Stimulated activated naive B cell treated with anti-CD40 and anti-IgM and Interleukin-4, amounts not matched to agents 10 μg/mL and 1 μg/mL and 100 μg/mL, for 72 hours (primary cell): Measurements from ENCODE around the gene ZXDC.

Source experiments
- ATAC-seq, 2 donors: fragments of 150-1000 bp; cut with Tn5 transposase; replicated peaks; 2 replicates each; pipeline ENCODE4 v1.10.0; 2021; ENCODE audit warnings: moderate library complexity in 1 of 2
- DNase-seq: peaks from one replicate; pipeline ENCODE4 v3.0.0; 2021
- H3K27ac Mint-ChIP-seq: one replicate; pipeline ENCODE4 v1.8.0; 2022; ENCODE audit warnings: mild to moderate bottlenecking, mixed read lengths
- H3K27me3 Mint-ChIP-seq, 2 donors: one replicate each; pipeline ENCODE4 v1.8.0; 2022; ENCODE audit warnings: mixed read lengths in 2 of 2
- H3K36me3 Mint-ChIP-seq, 2 donors: one replicate each; pipeline ENCODE4 v1.8.0; 2022; ENCODE audit warnings: mixed read lengths in 2 of 2, mild to moderate bottlenecking in 1 of 2
- H3K4me1 Mint-ChIP-seq, 2 donors: one replicate each; pipeline ENCODE4 v1.8.0; 2022; ENCODE audit warnings: mixed read lengths in 2 of 2, mild to moderate bottlenecking in 1 of 2
- H3K4me3 Mint-ChIP-seq, 2 donors: one replicate each; pipeline ENCODE4 v1.8.0; 2022; ENCODE audit warnings: mild to moderate bottlenecking in 2 of 2, mixed read lengths in 2 of 2, moderate library complexity in 1 of 2
- H3K9me3 Mint-ChIP-seq, 2 donors: one replicate each; pipeline ENCODE4 v1.8.0; 2022; ENCODE audit warnings: mixed read lengths in 2 of 2, mild to moderate bottlenecking in 1 of 2

ZXDC gene

DNA sequence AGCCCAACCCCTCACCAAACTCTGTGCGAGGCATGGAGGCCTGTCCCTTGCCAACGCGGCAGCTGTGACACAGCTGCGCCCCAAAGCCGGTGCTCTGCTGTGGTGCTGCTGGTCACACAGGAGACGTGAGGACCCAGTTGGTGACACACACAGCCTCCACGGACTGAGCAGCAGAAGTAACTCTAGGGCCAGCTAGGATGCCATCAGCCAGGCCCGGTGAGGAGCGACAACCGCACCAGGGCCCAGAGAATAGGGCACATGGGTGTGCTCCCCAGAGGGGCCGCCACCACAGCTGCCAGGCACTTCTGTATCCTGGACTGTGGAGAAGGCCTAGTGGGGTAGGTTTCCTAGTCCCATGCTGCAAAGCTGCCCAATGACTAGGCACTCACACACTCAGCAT, 10.7 kb downstream of the ZXDC start:
- H3K4me3 Mint-ChIP-seq = no peak overlapping the region
- no peaks in the 10 kb centered on the region for H3K27me3 Mint-ChIP-seq
- ATAC-seq = no peak
- H3K4me1 Mint-ChIP-seq = peaks cover 22 to 46% of the 10 kb centered on the region in 2 donors
- no peaks in the 10 kb centered on the region for H3K9me3 Mint-ChIP-seq
- H3K27ac Mint-ChIP-seq = peak overlapping the region; percentile 34
- peaks cover 57 to 61% of the 10 kb centered on the region in 2 donors for H3K36me3 Mint-ChIP-seq
- DNase-seq = no peak

DNA sequence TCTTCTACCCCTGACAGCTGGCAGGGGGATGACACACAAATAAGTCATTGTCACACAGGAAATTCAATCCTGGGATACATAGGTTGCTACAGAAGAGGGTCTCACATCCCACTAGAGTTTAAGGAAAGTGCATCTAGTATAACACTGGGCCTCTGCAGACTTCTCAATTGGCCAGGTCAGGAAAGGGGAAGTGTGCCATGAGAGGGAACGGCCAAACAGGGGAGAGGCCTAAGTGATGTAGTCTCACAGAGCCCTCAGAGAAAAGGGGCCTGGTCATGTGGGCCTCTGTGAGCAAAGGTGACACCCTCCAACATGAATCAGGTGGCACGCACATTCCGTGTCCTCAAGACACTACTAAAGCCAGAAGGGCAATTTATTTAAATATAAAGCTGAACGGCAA, 11.2 kb downstream of the ZXDC start:
- DNase-seq = no peak
- Mint-ChIP-seq H3K4me1 (peaks cover 20 to 43% of the 10 kb centered on the region in 2 donors), H3K4me3 (no peak overlapping the region), H3K9me3 (no peaks in the 10 kb centered on the region), H3K27me3 (no peaks in the 10 kb centered on the region), H3K36me3 (peaks cover 52 to 57% of the 10 kb centered on the region in 2 donors), H3K27ac (peak overlapping the region; percentile 37)
- ATAC-seq = peak; percentile 76 to 83

DNA sequence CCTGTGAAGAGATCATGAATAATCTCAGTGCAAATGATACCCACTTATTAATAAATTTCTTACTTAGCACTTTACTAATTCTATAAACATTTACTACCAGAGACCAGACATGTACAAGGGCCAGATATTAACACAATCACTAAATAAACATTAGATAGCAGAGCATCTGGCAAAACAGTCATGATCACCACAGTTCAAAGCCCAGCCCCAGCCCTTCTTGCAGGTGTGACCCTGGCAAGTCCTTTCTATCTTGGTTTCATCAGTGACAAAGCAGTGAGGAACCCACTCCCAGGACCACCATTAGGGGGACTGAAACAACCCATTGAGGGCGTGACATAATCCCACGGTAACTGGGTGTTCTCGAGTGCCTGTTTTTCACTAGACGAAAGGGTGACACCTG, 11.6 kb downstream of the ZXDC start:
- H3K9me3 Mint-ChIP-seq = no peaks in the 10 kb centered on the region
- peaks cover 48 to 53% of the 10 kb centered on the region in 2 donors for H3K36me3 Mint-ChIP-seq
- ATAC-seq = no peak

DNA sequence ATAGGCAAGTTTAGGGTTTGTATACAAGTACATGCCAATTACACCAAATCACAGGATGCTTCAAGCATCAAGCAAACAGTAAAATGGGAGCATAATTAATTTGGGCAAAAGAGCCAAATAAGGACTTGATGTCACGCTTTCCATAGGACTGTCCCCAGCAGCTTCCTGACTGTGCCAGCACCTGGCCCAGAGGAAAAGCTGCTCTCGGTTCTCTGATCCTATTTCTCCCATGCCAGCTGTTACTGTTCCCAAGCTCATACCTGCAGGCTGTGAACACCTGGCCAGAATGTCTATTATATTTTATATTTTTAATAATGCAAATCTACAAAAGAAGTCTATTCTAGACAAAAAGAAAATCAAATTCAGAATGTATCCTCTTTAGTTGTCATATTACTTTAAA, 12.2 kb downstream of the ZXDC start:
- peaks cover 44 to 49% of the 10 kb centered on the region in 2 donors for H3K36me3 Mint-ChIP-seq
- H3K27me3 Mint-ChIP-seq = no peaks in the 10 kb centered on the region
- H3K9me3 Mint-ChIP-seq = no peaks in the 10 kb centered on the region
- H3K27ac Mint-ChIP-seq = no peak overlapping the region
- H3K4me3 Mint-ChIP-seq = no peak overlapping the region
- H3K4me1 Mint-ChIP-seq = peaks cover 15 to 33% of the 10 kb centered on the region in 2 donors
- ATAC-seq (no peak), DNase-seq (no peak)

More for the DNA sequence above, 11.6 kb downstream of the ZXDC start:
- Mint-ChIP-seq H3K27ac (peak overlapping the region; percentile 37), H3K27me3 (no peaks in the 10 kb centered on the region), H3K4me1 (peaks cover 17 to 39% of the 10 kb centered on the region in 2 donors), H3K4me3 (no peak overlapping the region)
- DNase-seq = no peak

DNA sequence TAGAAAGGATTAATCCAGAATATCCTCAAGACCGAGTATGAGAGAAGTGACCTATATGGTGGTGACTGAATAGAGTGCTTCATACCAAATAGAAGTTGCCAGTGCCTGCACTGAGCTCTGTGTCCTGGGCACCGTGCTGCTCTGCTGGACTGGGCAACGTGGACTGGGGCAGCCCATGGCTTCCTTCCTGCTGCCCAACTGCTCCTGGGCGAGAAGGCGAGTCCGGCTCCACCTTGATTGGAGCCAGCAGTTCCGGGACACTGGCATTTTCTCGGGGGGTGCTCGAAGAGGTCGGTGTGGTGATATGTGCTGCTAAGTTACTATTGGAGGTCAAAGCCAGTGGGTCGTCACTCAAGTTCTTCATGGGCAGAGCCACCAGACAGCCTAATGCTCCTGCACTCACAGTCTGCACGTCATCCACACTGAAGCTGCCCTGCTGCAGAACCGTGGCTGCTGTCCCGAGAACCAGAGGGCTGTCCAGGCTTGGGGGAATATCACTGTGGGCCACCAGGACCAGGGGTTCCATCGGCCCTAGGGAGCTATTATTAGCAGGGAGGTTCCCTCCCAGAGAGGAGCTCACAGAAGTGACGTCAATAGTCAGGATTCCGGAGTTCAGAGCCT, 14.1 kb downstream of the ZXDC start:
- H3K27me3 Mint-ChIP-seq = no peaks in the 10 kb centered on the region
- no peak for ATAC-seq
- H3K9me3 Mint-ChIP-seq = no peaks in the 10 kb centered on the region
- H3K27ac Mint-ChIP-seq = no peak overlapping the region
- no peak for DNase-seq
- H3K4me1 Mint-ChIP-seq = peaks cover 12 to 27% of the 10 kb centered on the region in 2 donors
- H3K36me3 Mint-ChIP-seq = peaks cover 46 to 53% of the 10 kb centered on the region in 2 donors
- no peak overlapping the region for H3K4me3 Mint-ChIP-seq

DNA sequence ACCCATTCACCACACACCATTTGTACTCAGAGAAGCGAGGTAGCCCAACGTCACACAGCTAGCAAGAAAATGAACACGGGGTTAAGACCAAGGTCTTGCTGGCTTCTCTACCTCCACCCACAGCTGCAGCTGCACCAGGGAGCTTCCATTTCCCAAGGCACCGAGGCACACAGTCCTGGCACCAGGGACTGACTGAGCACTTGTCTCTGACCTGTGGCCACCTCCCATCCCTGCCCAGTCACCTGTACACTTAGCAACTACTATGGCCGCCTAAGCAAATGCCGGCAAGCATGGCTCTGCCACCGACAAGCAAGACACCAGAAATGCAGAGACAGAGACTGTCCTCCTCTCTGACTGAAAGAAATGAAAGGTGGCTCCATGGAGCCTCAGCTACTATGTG, 15.3 kb downstream of the ZXDC start:
- ATAC-seq (no peak), DNase-seq (no peak)
- H3K36me3 Mint-ChIP-seq = peaks cover 41 to 51% of the 10 kb centered on the region in 2 donors
- H3K27me3 Mint-ChIP-seq = no peaks in the 10 kb centered on the region
- no peak overlapping the region for H3K4me3 Mint-ChIP-seq
- H3K4me1 Mint-ChIP-seq = peaks cover 11 to 23% of the 10 kb centered on the region in 2 donors
- H3K27ac Mint-ChIP-seq = peak overlapping the region; percentile 43
- H3K9me3 Mint-ChIP-seq = no peaks in the 10 kb centered on the region

DNA sequence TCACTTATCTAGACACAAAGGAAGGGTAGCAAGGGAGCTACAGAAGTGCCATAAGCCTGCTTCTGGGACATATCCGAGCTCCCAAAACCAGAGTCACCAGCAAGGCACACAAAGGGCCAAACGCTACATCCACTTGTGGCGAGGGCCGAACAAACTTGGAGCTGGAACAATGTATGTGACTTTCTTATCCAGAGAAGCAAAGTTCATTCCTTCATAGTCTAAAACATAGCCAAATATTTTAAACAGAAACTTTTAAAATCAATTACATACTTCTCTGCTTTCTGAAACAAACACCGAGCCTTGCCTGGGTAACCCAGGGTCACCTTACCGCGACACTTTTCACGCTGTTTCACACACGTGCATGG, 15.9 kb downstream of the ZXDC start:
- Mint-ChIP-seq H3K27ac (no peak overlapping the region), H3K4me3 (no peak overlapping the region), H3K9me3 (no peaks in the 10 kb centered on the region), H3K27me3 (no peaks in the 10 kb centered on the region), H3K4me1 (peaks cover 11 to 18% of the 10 kb centered on the region in 2 donors), H3K36me3 (peaks cover 41 to 55% of the 10 kb centered on the region in 2 donors)
- DNase-seq (no peak), ATAC-seq (no peak)

DNA sequence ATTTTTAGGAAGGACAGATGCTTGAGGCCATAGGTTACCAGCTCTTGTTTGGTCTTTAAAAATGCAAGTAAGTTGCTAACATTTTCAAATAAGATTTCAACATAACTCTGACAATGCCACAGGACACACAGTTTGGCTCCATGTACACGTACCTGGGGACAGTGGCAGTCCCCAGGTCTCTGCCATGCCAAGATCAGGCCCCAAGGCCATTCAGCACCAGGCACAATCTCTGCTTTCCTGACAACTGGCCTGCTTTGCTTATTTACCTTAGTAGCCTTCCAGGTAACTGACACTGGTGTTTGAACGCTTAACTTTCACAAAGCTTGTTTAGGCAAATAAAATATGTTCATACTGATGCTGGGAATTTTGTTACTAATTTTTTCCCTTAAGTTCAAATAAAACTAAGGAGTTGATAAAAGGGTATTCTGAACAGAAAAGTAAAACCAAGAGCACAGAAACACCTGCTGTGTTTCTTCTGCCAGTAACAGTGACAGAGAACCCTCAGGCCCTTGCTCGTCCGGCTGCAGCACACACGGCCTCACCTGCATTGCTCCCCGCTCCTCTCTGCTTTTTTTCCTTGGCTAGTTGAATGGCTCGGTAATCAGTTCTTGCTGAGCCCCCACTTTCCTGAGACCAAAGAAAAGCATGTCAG, 16.5 kb downstream of the ZXDC start:
- Mint-ChIP-seq H3K27me3 (no peaks in the 10 kb centered on the region), H3K9me3 (no peaks in the 10 kb centered on the region), H3K36me3 (peaks cover 41 to 55% of the 10 kb centered on the region in 2 donors), H3K4me1 (peaks cover 10 to 13% of the 10 kb centered on the region in 2 donors), H3K27ac (no peak overlapping the region), H3K4me3 (no peak overlapping the region)
- ATAC-seq (no peak), DNase-seq (no peak)

DNA sequence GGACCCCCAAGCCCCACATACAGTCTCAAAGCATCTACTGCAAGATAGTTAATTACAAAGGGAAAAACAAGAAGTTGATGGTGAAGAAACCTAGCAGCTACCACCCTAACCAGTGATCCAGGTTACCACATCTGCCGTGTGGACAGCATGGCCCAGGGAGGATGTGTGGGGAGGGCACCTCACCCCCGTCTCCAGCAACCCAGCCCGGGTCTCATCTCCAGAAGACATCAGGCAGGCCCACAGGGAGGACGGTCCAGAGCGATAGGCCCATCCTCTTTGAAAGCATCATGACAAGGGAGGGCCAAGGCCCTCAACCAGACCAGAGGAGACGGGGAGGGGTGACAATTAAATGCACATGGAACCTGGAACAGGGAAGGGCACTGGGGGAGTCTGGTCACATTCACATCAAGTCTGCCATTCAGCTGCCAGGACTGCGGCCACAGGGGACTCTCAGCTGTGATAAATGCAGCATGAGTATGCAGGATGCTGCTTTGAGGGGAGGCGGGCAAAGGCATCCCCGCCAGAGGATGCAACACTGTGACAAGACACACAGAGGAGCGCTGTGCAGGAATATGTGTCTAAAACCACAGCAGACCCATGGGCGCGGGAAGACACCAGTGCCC, 18.8 kb downstream of the ZXDC start:
- Mint-ChIP-seq H3K27me3 (no peaks in the 10 kb centered on the region), H3K4me3 (no peak overlapping the region), H3K27ac (no peak overlapping the region), H3K4me1 (peaks cover 9 to 15% of the 10 kb centered on the region in 2 donors), H3K9me3 (no peaks in the 10 kb centered on the region), H3K36me3 (peaks cover 36 to 62% of the 10 kb centered on the region in 2 donors)
- DNase-seq (no peak), ATAC-seq (no peak)

DNA sequence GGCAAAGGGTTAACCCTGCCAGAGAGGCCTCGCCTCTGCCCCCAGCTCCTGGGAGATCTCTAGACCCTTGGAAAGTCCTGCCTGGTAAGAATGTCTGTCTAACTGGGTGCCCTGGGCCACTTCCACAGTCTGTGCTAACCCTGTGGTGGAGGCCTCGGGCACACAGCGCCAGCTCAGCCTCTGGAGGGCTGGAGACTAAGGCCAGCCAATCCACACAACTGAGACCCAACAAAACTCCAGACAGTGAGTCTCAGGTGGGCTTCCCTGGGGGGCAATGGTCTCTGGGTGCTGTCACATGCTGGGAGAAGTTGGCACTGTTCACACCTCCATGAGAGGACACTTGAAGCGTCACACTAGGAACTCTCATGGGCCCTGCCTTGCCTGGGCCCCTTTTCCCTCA, 19.5 kb downstream of the ZXDC start:
- DNase-seq = no peak
- no peak overlapping the region for H3K4me3 Mint-ChIP-seq
- H3K36me3 Mint-ChIP-seq = peaks cover 35 to 62% of the 10 kb centered on the region in 2 donors

DNA sequence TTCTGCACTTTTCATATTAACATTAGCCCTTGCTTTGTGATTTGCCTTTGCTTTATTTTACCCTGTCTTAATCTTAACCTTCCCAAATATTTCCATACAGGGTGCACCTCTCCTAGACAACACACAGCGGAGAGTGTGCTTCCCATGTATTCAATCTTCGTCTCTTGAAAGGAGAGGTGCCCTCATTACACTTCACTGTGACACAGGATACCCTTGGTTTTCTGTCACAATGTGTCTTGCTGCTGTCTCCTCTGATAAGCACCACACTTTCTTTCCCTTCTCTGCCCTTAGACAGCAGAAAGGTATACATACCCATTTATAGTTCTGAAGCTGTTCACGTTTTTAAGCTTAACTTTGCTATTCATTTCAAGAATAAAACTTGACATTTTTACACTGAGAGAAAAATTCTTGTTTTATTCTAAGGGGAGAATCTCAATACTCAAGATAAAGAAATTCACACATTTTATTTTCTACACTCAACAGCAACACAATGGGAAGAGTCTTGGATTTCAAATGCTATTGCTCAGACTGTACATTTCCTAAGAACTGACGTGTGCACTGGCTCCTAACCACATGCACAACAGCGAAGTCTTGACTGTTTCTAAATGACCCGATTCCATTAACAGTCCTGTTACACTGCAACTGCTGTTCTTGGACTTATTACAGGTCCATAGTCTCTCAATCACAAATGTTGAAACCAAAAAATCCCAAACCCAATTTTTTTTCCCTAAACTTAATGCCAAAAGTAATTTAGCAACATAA, 21.1 kb downstream of the ZXDC start:
- Mint-ChIP-seq H3K4me1 (peaks cover 5 to 12% of the 10 kb centered on the region in 2 donors), H3K27me3 (no peaks in the 10 kb centered on the region), H3K9me3 (no peaks in the 10 kb centered on the region), H3K36me3 (peaks cover 35 to 62% of the 10 kb centered on the region in 2 donors), H3K27ac (no peak overlapping the region), H3K4me3 (no peak overlapping the region)
- ATAC-seq (no peak), DNase-seq (no peak)

More for the DNA sequence above, 19.5 kb downstream of the ZXDC start:
- ATAC-seq = no peak
- Mint-ChIP-seq H3K27ac (no peak overlapping the region), H3K4me1 (peaks cover 9 to 12% of the 10 kb centered on the region in 2 donors), H3K9me3 (no peaks in the 10 kb centered on the region), H3K27me3 (no peaks in the 10 kb centered on the region)

DNA sequence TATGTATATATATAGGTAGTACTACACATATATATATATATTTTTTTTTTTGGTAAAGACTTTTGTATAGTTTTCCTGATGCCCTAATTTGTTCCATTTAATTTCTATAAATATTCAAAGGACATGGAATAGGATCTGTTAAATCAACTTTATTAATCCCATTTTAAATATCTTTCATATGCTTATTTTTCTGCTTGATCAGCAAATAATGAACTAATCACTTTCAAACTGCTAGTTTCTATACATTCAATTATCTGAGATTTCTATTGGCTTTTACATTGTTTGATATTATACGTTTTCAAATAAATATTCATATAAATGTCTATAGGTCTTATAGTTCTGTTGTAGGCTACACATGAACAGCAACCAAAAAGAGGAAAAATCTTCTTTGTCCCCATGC, 21.7 kb downstream of the ZXDC start:
- Mint-ChIP-seq H3K27ac (no peak overlapping the region), H3K4me3 (no peak overlapping the region), H3K9me3 (no peaks in the 10 kb centered on the region), H3K4me1 (peaks cover 5 to 12% of the 10 kb centered on the region in 2 donors), H3K36me3 (peaks cover 38 to 64% of the 10 kb centered on the region in 2 donors), H3K27me3 (no peaks in the 10 kb centered on the region)
- ATAC-seq (no peak), DNase-seq (no peak)

DNA sequence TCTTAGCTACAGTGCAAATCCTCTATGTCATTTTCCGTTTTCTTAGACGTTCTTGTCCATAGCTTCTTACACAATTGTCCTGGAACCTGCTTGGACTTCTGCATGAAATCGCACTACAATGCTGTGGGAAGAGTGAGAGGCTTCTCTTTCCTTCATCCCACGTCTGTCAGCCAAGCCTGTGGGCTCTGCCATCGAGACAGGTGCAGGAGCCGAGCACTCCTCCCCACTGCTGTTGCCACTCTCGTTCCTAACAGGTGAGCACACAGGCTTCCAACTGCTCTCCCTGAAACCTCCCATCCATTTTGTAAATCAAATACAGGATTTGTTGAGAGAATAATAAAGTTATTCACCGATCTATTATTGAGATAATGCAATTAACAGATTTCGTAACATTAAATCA, 23.5 kb downstream of the ZXDC start:
- H3K4me1 Mint-ChIP-seq = peaks cover 5 to 11% of the 10 kb centered on the region in 2 donors
- H3K27ac Mint-ChIP-seq = peak overlapping the region; percentile 75
- no peak for ATAC-seq
- no peaks in the 10 kb centered on the region for H3K27me3 Mint-ChIP-seq
- DNase-seq = no peak
- H3K9me3 Mint-ChIP-seq = no peaks in the 10 kb centered on the region
- no peak overlapping the region for H3K4me3 Mint-ChIP-seq
- H3K36me3 Mint-ChIP-seq = peaks cover 40 to 60% of the 10 kb centered on the region in 2 donors

DNA sequence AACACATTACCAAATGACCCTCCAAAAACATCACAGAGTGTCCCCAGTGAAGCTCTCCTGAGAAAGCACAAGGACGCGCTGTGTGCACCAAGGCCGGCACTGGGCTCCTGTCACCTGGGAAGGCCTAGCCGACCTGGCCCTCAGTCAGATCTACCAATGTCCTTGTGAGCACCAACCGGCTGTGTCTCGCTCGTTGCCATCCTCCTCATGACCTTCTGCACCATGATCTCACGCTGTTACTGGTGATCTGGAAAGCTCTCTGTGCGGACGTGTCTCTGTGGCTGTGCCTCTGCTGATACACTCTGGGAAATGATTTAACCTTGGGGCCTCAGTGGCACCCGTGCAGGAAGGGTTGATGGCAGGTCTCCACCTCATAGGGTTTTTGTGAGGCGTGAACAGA, 24.2 kb downstream of the ZXDC start:
- no peak overlapping the region for H3K4me3 Mint-ChIP-seq
- H3K36me3 Mint-ChIP-seq = peaks cover 33 to 57% of the 10 kb centered on the region in 2 donors
- H3K27me3 Mint-ChIP-seq = no peaks in the 10 kb centered on the region
- H3K9me3 Mint-ChIP-seq = no peaks in the 10 kb centered on the region
- H3K27ac Mint-ChIP-seq = peak overlapping the region; percentile 75
- DNase-seq = no peak
- H3K4me1 Mint-ChIP-seq = peaks cover 5% of the 10 kb centered on the region in 2 donors
- no peak for ATAC-seq
